Neural crest cell (in vitro differentiated cells): ENCODE results near the gene CAPN8. TPM values are rescaled to one million over a fixed set of nuclear protein-coding genes. Genes with fewer than 3 reads are reported as not detected.

Experiments used
- DNase-seq: peaks from one replicate; pipeline ENCODE4 v3.0.0; 2021; ENCODE audit warnings: low read depth, mixed read lengths, low spot score
- H3K27ac Mint-ChIP-seq: one replicate; pipeline ENCODE4 v1.8.0; 2021; ENCODE audit warnings: mild to moderate bottlenecking, mixed read lengths; ENCODE audit not compliant: unreplicated experiment
- H3K27me3 Mint-ChIP-seq: 2 replicates; pipeline ENCODE4 v1.8.0; 2021; ENCODE audit warnings: low read depth, mild to moderate bottlenecking, mixed read lengths
- H3K36me3 Mint-ChIP-seq: 2 replicates; pipeline ENCODE4 v1.8.0; 2021; ENCODE audit warnings: low read depth, mild to moderate bottlenecking, mixed read lengths
- H3K4me1 Mint-ChIP-seq: 2 replicates; pipeline ENCODE4 v1.8.0; 2021; ENCODE audit warnings: mixed read lengths
- H3K4me3 Mint-ChIP-seq: one replicate; pipeline ENCODE4 v1.8.0; 2021; ENCODE audit warnings: mild to moderate bottlenecking, mixed read lengths
- H3K9me3 Mint-ChIP-seq: 2 replicates; pipeline ENCODE4 v1.8.0; 2021; ENCODE audit warnings: mixed read lengths
- total RNA-seq: library from RNA; stranded (reverse); gene quantifications from 2 replicates; pipeline ENCODE4 v1.2.1, GENCODE V29; 2021
- TF ChIP-seq, protein P1 (sequence below): fragments of 200-600 bp; sonication (generic); conservative IDR thresholded peaks from 2 replicates; pipeline ENCODE4 v1.5.0; 2021; ENCODE audit warnings: antibody characterized with exemption, mild to moderate bottlenecking

CAPN8 gene
- total RNA-seq, 1 donor from 2014 or later = not detected

DNA sequence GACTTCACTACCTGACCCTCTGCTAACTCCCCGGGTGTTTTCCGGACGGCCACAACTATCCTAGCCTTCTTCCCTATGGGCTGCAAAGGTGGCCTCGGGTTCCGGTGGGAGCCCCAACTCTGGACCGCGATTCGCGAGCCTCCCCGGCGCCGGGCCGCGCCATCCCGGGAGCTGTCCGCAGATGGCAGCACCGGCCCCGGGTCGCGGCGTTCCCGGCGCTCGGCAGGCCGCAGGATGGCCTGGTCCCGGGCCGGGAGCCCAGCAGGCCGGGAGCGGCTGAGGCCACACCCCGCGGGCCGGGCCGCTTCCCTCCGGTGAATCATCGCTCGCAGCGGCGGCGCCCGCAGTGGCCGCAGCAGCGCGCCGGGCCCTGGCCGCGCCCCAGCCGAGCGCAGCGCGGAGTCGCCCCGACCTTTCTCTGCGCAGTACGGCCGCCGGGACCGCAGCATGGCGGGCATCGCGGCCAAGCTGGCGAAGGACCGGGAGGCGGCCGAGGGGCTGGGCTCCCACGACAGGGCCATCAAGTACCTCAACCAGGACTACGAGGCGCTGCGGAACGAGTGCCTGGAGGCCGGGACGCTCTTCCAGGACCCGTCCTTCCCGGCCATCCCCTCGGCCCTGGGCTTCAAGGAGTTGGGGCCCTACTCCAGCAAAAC, 46.8 kb upstream of the CAPN8 start, which contains the start of gene CAPN2:
CAPN2 (plus strand) TSS at position 346 of the 656 bp plus-strand sequence; CDS start at position 448, 102 bp downstream.
- H3K27ac Mint-ChIP-seq = peak within 1 kb of the TSS; percentile 96
- peak within 1 kb of the TSS; percentile 96 for H3K4me3 Mint-ChIP-seq
- H3K4me1 Mint-ChIP-seq = peaks cover 21% of the 10 kb centered on the region
- TF ChIP-seq, protein P1, sequence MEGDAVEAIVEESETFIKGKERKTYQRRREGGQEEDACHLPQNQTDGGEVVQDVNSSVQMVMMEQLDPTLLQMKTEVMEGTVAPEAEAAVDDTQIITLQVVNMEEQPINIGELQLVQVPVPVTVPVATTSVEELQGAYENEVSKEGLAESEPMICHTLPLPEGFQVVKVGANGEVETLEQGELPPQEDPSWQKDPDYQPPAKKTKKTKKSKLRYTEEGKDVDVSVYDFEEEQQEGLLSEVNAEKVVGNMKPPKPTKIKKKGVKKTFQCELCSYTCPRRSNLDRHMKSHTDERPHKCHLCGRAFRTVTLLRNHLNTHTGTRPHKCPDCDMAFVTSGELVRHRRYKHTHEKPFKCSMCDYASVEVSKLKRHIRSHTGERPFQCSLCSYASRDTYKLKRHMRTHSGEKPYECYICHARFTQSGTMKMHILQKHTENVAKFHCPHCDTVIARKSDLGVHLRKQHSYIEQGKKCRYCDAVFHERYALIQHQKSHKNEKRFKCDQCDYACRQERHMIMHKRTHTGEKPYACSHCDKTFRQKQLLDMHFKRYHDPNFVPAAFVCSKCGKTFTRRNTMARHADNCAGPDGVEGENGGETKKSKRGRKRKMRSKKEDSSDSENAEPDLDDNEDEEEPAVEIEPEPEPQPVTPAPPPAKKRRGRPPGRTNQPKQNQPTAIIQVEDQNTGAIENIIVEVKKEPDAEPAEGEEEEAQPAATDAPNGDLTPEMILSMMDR = peak; percentile 66
- no peaks in the 10 kb centered on the region for H3K9me3 Mint-ChIP-seq
- H3K27me3 Mint-ChIP-seq = no peaks in the 10 kb centered on the region
- DNase-seq = peak; percentile 60
- no peaks in the 10 kb centered on the region for H3K36me3 Mint-ChIP-seq

DNA sequence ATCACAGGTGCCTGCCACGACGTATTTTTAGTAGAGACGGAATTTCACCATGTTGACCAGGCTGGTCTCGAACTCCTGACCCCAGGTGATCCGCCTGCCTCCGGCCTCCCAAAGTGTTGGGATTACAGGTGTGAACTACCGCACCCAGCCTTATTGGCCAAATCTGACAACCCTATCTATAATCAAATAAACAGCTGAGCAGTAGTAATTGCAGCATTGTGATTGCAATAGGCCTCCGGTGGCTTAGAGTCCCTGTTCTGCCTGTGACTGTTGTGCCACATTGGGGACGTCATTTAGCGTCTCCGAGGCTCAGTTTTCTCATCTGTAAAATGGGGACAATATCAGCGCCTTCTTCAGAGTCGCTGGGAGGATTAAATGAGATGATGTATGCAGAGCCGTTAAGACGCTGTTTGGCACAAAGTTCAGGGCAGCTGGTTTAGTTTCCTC, 46.3 kb upstream of the CAPN8 start:
- peaks cover 21% of the 10 kb centered on the region for H3K4me1 Mint-ChIP-seq
- no peak for DNase-seq
- no peaks in the 10 kb centered on the region for H3K36me3 Mint-ChIP-seq
- H3K27me3 Mint-ChIP-seq = no peaks in the 10 kb centered on the region
- TF ChIP-seq, protein P1 = no peak
- H3K27ac Mint-ChIP-seq = no peak overlapping the region
- peak overlapping the region; percentile 72 for H3K4me3 Mint-ChIP-seq
- no peaks in the 10 kb centered on the region for H3K9me3 Mint-ChIP-seq

DNA sequence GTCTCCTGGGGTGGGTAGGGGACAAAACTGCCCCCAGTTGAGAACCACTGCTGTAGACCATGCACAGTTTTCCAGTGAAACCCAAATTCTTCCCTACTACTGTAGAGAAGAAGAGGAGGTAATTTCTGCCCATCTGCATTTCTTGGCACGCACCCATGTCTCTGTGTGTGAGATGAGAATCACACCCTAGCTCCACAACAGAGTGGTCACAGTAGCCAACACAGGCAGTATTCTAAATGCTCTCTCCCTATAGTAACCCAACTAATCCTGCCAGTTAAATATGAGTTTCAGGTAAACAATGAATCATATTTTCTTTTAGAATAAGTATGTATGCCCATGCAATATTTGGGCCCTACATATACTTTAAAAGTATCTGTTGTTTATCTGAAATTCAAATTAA, 45.7 kb upstream of the CAPN8 start:
- Mint-ChIP-seq H3K27me3 (no peaks in the 10 kb centered on the region), H3K27ac (no peak overlapping the region), H3K4me1 (peaks cover 21% of the 10 kb centered on the region), H3K9me3 (no peaks in the 10 kb centered on the region), H3K4me3 (peak overlapping the region; percentile 72), H3K36me3 (no peaks in the 10 kb centered on the region)
- no peak for DNase-seq
- TF ChIP-seq, protein P1 = no peak

DNA sequence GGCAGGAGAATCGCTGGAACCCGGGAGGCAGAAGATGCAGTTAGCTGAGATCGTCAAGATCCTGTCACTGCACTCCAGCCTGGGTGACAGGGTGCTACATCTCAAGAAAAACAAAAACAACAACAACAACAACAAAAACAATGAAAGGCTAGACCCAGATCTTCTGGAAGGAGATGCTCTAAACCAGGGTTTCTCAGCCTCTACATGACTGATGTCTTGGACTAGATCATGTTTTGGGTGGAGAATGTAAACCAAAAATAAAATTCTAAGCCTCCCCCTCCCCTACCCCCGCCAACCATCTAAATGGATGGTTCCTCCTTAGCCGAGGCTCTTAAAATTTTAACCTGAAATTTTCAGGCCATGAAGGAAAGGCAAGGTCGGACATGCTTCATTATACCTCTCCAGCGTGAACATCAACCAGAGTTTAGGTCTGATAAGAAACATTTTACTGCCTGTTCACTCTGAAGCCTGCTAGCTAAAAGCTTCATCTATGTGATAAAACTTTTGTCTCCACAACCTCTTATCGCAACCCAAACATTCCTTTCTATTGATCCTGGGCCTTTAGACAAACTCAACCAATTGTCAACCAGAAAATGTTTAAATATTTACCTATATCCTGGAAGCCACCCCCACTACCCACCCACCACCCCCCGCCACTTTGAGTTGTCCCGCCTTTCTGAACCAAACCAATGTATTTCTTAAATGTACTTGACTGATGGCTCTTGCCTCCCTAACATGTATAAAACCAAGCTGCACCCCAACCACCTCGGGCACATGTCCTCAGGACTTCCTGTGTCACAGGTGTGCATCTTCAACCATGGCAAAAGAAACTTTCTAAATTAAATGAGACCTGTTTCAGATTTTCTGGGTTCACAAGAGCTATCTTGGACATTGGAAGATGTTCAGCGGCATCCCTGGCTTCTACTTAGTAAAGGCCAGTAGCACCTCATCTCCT, 45.0 kb upstream of the CAPN8 start:
- Mint-ChIP-seq H3K4me3 (peak overlapping the region; percentile 72), H3K4me1 (peaks cover 21% of the 10 kb centered on the region), H3K27me3 (no peaks in the 10 kb centered on the region), H3K27ac (peak overlapping the region; percentile 74), H3K9me3 (no peaks in the 10 kb centered on the region), H3K36me3 (no peaks in the 10 kb centered on the region)
- no peak for DNase-seq
- TF ChIP-seq, protein P1 = no peak

DNA sequence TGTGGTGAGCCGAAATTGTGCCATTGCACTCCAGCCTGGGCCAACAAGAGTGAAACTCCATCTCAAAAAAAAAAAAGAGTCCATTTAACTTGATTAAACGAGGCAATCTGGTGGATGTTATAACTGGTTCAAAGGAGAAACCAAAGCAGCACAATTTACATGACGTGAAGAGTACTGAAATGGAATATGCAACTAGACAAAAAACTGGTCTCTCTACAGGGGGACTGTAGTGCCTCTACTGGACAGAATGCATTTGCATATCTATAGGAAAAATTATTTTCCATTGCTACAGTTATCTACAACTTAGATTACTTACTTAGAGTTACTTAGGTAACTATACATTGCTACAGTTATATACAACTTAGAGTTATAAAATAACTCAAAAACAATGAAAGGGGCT, 44.1 kb upstream of the CAPN8 start:
- Mint-ChIP-seq H3K36me3 (no peaks in the 10 kb centered on the region), H3K27ac (no peak overlapping the region), H3K9me3 (no peaks in the 10 kb centered on the region), H3K4me1 (peaks cover 13% of the 10 kb centered on the region), H3K4me3 (peak overlapping the region; percentile 41), H3K27me3 (no peaks in the 10 kb centered on the region)
- TF ChIP-seq, protein P1 = peak; percentile 57
- DNase-seq = no peak
